ENCODE data around the gene ABI2.
"Not testable (repeated sequence)": the region's sequence is repeated elsewhere in the genome, so short reads cannot be mapped to it uniquely, and the experiment has no call there.

The ABI2 gene

DNA sequence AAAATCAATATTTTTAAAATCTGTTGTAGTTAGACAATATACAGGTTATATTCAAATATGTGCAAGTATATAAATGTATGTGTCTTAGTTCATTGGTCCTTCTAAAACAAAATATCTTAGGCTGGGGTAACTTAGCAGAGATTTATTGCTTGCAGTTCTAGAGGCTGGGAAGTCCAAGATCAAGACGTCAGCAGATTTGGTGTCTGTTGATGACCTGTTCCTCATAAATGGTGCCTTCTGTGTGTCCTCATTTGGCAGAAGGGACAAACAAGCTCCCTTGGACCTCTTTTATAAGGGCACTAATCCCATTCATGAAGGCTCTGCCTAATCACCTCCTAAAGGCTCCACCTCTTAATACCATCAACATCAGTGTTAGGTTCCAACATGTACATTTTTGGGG, 31.3 kb downstream of the ABI2 start:
- DNase-seq (ENCODE audit: low read depth): no peak

DNA sequence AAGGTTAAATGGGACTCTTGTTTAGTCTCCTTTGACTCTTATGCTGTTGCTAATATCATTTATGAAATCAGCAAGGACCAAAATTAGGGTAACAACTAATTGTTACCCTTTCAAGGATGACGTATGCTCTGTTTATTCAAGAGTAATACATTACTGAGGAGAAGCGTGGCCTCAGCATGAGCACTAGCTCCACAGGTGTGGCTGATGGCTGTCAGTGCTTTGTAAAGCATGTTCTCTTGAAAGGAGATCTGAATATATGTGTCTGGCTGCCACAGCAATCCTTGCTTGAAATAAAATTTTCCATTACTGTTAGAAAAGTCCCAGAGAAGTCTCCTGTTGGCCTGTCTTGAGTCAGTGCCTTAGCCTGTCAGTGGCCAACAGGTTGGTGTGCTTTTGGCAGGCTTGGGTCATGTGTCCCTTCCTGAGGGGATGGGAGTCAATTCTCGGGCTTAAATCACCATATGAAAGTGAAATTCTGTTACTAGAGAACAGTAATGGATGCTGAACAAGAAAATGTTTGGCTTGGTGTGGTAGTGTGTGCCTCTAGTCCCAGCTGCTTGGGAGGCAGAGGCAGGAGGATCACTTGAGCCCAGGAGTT, 32.7 kb downstream of the ABI2 start:
- DNase-seq (ENCODE audit: low read depth): no peak

DNA sequence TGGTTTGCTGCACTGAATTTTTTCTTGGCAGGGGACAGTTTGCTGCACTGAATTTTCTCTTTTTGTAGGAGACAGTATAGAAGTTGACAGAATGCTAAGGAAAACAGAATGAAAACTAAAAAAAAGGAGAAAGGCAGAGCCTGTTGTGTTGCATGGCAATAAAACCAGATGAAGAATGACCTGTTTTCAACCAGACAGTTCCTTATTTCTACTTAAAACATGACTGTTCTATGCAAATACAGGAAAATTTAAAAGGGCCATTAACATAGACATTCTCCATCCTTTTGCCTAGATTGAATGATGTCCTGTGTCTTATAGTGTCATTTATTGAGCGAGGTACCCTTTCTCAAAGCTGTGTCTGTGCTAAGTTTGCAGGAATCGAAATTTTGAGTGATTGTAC, 33.3 kb downstream of the ABI2 start:
- no peak for DNase-seq (ENCODE audit: low read depth)

DNA sequence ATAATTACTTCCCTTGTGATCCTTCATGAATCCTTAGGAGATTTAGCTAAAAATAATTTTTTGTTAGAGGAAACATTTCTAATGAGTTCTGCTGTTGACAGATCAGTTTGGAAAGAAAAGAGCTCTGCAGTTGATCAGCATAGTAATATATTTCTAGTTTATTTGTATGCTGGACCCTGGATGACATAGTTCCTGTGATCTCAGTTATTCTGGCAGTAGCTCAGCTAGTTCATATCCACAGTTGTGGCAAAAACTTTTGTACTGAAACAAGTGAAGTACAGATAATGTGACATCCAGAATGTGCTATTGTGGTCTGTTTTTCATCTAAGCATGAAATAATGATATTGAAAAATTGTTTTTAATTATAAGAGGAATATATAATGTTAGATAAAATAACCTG, 33.7 kb downstream of the ABI2 start:
- DNase-seq (ENCODE audit: low read depth): no peak

DNA sequence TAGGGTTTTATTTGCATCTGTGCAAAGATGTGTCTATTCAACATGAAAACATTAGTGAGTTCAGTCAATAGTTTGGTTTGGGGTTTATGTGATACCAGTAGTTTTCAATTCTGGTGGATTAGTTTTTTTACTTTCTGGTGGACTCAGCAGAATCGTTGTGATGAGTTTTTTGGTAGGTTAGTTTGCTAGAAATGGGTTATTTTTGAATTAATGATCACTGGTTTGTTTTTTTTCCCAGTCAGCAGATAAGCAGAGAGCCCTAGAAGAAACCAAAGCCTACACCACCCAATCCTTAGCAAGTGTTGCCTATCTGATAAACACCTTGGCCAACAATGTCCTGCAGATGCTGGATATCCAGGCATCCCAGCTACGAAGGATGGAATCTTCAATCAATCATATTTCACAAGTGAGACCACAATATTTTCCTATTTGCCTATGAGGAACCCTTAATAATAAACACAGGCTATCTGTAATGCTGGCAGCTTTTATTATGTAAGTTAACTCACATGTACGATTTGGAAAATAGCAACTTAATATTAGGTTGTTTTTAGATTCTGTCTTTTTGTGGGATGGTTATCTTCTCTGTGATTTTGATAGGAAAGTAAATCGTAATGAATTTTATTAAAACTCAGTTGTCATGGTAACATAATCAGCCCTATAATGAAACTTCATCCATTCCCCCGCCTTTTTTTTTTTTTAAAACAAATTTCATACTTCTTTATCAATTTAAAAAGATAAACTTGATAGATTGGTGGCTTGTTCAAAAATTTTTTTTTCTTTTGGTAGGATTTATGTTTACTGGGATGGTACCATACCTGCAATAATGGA, 38.7 kb downstream of the ABI2 start:
- DNase-seq (ENCODE audit: low read depth): no peak

DNA sequence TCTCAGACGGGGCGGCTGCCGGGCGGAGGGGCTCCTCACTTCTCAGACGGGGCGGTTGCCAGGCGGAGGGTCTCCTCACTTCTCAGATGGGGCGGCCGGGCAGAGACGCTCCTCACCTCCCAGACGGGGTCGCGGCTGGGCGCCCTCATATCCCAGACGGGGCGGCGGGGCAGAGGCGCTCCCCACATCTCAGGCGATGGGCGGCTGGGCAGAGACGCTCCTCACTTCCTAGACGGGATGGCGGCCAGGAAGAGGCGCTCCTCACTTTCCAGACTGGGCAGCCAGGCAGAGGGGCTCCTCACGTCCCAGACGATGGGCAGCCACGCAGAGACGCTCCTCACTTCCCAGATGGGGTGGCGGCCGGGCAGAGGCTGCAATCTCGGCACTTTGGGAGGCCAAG, 44.5 kb downstream of the ABI2 start:
- DNase-seq (ENCODE audit: low read depth): not testable (repeated sequence)

DNA sequence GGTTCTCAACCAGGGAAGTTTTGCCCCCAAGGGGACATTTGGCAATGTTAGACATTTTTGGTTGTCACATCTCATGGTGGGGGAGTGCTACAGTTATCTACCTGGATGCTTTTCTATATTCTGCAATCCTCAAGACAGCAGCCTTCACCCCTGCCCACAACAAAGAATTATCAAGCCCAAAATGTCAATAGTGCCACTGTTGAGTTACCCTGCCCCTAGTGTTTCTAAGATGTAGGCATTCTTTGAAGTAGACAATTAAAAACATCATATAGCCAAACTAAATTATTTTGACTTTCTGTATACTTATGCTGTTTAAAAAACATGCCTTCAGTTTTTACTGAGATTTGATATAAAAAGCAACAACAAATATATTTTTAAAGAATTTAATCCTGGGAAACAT, 48.0 kb downstream of the ABI2 start:
- no peak for DNase-seq (ENCODE audit: low read depth)

DNA sequence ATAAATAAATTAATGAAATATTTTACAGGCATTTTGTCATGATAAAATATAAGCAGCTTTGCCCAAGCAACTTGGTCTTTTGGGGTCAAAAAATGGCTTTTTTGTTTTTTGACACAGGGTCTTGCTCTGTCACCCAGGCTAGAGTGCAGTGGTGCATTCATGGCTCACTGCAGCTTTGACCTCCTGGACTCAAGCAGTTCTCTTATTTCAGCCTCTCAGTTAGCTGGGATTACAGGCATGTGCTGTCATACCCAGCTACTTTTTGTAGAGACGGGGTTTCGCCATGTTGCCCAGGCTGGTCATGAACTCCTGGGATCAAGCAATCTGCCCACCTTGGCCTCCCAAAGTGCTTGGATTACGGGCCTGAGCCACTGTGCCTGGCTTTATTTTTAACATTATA, 51.0 kb downstream of the ABI2 start:
- no peak for DNase-seq (ENCODE audit: low read depth)

DNA sequence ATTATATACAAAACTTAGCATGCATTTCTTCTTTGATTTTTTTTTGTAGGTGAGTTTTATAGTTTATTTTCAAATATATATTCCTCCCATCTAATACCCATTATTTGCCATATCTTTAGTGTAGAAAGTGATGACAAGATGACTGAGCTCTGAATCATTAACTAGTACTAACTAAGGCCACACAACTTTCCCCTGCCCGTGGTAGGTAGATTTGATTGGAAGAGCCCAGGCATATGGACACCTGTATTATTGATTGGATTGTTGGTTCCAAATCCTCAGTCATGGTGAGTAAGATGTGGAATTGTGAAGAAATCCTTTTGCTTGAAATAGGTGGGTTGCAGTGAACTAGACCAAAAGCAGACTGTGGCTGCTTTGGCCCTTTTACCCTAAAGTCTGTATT, 54.8 kb downstream of the ABI2 start:
- DNase-seq (ENCODE audit: low read depth): no peak

DNA sequence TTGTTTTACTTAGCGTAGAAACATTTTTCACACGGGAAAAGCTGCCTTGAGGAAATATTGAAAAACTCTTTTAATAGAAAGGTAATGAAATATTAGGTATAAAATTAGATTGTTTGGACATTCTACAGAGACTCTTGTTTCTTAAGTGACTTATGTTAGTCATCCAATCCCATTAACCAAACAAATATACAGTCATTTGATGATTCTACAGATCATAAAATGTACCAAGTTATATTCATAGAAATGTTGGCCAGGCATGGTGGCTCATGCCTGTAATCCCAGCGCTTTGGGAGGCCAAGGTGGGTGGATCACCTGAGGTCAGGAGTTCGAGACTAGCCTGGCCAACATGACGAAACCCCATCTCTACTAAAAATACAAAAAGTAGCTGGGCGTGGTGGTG, 60.0 kb downstream of the ABI2 start:
- not testable (repeated sequence) for DNase-seq (ENCODE audit: low read depth)

DNA sequence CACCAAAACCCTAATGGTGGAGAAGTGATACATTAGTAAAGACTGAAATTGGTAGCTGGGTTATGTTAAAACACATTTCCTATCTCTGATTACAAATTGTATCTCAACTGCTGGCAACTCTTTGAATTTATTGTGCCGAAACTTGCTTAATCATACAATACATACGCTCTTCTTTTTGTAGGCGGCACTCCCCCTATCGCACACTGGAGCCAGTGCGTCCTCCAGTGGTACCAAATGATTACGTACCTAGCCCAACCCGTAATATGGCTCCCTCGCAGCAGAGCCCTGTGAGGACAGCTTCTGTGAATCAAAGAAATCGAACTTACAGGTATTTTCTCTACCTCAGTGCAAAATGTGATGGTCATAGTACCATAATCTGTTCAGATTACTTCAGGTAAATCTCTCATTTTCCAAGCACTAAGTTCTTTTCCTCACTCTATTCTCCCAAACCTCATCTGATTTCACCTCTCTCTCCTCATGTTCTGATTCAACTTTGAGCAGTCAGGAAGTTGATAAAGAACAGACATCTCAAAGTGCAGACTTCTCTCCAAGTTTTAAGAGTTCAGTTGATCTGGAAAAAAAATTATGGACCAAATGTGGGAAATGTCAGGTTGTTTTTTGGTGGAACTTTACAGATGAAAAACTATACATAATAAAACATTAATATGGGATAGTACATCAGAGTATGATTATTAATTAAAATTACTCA, 66.5 kb downstream of the ABI2 start:
- no peak for DNase-seq (ENCODE audit: low read depth)

DNA sequence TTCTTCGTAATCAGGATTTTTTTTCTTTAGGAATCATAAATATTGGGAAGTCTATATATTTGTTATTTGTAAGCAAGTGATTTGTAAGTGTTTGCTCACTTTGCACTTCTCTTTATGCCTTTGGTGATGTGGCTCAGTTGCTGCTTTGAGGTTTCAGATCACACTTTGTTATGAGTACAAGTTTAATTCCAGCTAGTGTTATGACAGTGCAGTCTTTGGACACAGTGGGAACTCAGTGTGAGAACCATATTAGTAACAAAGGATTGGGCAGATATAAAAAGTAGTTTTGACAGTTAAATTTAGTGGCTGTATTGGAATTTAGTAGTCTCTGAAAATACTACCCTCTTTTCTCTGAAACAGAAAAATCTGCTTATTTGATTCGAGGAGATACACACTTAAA, 67.7 kb downstream of the ABI2 start:
- DNase-seq (ENCODE audit: low read depth): no peak

DNA sequence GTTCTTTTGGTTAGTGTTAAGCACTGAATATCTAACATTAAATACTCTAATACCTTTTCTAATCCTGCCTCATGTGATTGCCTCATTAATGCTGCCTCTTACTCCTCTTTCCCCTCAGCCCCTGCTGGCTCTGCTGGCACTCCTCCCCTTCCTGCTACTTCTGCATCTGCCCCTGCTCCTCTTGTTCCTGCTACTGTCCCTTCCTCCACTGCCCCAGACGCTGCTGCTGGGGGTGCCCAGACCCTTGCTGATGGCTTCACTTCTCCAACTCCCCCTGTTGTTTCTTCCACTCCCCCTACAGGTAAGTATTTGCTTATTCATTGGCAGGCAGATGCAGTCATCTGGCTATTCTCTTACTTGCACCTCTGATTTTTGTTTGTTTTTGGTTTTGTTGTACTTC, 68.5 kb downstream of the ABI2 start:
- no peak for DNase-seq (ENCODE audit: low read depth)

DNA sequence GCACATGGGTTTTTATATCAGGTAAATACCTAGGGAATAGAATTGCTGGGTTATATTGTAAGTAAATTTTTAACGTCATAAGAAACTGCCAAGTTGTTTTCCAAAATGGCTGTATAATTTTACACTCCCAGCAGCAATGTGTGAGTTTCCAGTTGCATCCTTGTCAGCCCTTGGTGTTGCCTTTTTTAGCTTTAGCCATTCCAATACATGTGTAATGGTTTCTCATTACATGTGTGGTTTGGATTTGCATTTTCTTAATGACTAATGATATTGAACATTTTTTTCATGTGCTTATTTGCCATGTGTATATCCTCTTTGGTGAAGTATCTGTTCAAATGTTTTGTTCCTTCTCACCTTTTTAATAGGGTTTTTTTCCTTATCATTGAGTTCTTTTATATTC, 70.8 kb downstream of the ABI2 start:
- DNase-seq (ENCODE audit: low read depth): no peak

DNA sequence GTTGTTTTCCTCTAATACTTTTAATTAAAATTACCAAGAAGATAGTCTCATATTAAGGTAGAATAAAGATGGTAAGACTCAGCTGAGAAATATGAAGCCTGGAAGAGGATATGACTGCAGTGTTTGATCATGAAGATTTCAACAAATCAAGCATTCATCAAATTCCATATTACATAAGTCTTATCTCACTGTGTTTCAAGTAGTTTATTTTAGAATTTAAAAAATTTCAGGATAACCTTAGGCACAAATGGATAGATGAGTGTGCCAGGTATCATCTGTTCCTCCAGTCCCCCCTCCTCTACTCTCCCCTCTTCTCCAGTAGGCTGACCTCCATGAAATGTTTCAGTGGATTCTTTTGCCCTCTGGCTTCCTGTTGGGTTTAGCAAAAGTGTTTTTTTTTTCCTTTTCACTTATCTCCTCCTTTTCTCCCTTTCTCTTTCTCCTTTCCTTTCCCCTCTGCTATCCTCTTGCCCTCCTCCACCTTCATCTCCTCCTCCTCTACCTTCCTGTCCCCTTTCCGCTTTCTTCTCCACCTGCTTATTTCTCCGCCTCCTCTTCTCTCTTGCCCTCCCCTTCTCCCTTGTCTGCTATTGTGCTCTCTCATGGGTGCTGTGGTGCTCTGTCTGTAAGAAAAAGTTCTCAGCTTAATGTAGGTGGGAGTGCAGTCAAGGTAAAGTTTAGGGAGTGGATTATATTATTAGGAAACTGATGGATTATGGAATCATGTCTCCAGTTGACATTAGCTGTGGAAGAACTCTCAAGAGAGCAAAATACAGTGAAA, 72.8 kb downstream of the ABI2 start:
- no peak for DNase-seq (ENCODE audit: low read depth)

DNA sequence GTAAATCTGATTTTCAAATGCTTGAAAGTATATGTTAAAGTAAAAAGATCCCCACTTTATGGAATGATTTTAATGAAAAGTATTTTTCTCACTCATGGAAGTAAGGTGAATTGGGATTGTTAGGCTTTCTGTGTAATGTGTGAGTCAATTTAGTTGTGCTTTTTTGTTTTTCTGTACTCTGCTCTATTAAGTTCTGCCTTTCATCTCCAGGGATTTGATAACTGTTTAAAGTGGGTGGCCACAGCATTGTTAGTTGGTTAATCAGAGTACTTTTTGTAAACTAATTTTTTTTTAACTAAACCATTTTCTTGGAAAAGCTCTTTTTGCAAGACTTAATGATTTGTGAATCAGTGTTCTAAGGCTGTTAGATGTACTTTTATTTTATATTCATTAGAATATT, 76.8 kb downstream of the ABI2 start:
- no peak for DNase-seq (ENCODE audit: low read depth)

DNA sequence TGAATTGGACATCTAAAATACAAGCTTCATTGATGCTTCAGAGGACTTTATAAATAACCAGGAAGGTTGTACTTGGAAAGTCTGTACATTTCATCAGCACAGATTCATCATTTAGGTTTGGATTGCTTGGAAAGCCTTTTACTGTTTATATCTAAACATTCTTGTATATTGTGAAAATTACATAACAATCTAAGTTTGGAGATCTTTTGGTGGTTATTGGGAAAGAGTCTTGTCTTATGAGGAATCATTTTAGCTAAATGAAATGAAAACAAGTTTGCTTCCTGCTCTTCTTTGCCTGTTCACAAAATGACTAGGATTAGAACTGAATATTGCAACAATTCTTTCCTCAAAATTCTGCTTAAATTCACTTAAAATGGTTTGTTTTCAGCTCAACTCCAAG, 79.3 kb downstream of the ABI2 start:
- DNase-seq (ENCODE audit: low read depth): no peak

DNA sequence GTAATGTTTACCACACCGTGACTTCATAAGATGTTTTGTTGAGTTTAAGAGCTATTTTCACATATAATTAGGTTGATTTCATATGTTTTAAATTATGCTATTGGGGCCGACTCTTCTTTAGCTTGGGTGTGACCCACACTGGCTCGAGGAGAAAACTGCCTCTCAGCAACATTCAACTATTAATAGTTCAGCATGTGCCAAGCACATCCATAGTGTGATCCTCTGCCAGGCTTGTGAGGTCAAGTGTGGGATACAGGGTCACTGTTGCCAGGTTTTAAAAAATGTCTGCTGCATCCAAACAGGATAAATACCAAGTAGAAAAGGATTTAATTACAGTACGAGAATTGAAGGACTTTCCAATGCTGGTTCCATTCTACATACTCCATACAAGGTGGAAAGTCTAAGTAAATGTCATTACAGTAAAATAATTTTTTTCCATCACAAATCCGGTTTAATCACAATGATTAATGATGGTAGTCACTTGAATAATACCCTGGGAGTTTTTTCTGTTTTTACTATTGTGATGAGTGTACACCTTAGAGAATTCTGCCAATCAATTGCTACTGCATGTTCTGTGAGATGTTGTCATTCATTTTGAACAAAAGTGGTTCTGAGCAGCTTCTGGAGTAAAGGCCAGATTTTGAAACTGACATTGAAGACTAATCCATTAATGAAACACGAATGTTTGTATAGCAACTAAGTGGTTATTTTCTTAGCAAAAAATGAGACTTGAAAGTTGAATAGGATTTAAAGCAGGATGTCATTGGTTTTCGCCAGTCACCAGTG, 84.5 kb downstream of the ABI2 start:
- DNase-seq (ENCODE audit: low read depth): no peak

DNA sequence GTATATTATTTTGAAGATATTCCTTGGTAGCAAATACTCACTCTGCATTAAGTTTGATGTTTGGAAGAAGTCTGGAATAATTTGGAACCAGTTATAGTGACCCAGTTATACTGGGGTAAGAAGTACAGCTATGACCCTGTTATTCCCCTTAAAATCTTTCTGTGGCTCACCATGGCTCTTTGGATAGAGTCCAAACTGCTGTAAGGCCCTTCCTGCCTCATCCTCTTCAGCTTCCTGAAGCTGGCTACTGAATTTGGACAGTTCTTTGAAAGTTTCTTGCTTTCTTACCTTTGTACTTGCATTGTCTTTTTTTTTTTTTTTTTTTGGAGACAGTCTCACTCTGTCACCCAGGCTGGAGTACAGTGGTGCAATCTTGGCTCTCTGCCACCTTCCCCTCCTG, 85.6 kb downstream of the ABI2 start:
- no peak for DNase-seq (ENCODE audit: low read depth)

DNA sequence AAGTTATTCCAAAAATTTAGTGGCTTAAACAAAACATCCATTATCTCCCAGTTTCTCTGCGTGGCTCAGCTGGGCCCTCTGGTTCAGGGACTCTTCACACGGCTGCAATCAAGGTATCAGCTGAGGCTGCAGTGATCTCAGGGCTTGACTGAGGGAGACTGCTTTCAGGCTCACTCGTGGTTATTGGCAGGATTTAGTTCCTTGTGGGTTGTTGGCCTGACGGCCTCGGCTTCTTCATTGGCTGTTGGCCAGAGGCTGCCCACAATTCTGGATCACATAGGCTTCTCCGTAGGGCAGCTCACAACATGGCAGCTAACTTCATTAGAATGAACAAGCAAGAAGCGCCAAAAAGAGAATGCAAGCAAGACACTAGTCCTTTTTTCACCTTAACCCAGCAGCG, 90.1 kb downstream of the ABI2 start:
- DNase-seq (ENCODE audit: low read depth): no peak

DNA sequence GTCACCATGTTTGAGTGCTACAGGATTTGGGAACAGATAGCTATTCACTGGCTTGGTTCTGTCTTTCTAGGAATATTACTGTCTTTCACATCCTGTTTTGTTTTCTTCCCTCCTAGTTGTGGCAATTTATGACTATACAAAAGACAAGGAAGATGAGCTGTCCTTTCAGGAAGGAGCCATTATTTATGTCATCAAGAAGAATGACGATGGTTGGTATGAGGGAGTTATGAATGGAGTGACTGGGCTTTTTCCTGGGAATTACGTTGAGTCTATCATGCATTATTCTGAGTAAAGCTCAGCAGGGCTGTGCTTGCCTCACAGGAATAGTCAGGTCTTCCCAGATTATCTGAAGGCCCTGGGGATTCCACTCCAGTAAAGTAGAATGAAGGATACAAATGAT, 98.9 kb downstream of the ABI2 start:
- no peak for DNase-seq (ENCODE audit: low read depth)

DNA sequence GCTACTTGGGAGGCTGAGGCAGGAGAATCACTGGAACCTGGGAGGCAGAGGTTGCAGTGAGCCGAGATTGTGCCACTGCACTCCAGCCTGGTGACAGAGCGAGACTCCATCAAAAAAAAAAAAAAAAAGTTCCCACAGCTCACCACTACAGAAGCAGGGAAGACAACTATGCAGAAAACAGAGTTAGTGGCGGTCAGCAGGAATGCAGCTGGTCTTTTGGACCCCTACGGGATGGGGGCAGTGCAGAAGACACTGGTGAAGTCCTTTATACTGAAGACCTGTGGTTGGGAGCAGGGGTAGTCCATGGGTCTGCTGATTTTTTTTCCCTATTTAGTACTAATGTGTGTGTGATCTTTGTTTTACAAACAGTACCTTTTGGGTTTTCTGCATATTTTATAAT, 101.4 kb downstream of the ABI2 start:
- not testable (repeated sequence) for DNase-seq (ENCODE audit: low read depth)
